RCC 7860 (cell line): ENCODE results near the gene PPFIA4.
"Not testable (repeated sequence)": the region's sequence is repeated elsewhere in the genome, so short reads cannot be mapped to it uniquely, and the experiment has no call there.

Experiments
- DNase-seq: peaks from one replicate; pipeline ENCODE4 v3.0.0-alpha.2; 2015; ENCODE audit warnings: low spot score
- FAIRE-seq: peaks from 2 replicates; lab custom pipeline; 2012; peaks lifted over from hg19 to GRCh38; lab: Jason Lieb, UNC

The PPFIA4 gene

GRCh38 chr1:203011582-203011981, 14.7 kb upstream of the PPFIA4 start:
- no peak for FAIRE-seq
- DNase-seq = no peak

- FAIRE-seq = no peak
Observed at GRCh38 chr1:203017061-203017460, 9.2 kb upstream of the PPFIA4 start.

GRCh38 chr1:203017692-203018091, 8.6 kb upstream of the PPFIA4 start:
- no peak for DNase-seq
- no peak for FAIRE-seq

More at GRCh38 chr1:203017061-203017460, 9.2 kb upstream of the PPFIA4 start:
- DNase-seq = no peak

- not testable (repeated sequence) for DNase-seq, FAIRE-seq
Observed at GRCh38 chr1:203022855-203023254, 3.4 kb upstream of the PPFIA4 start.

GRCh38 chr1:203025686-203026030, 633 bp upstream of the PPFIA4 start:
- FAIRE-seq = no peak
- DNase-seq = no peak

- FAIRE-seq (no peak), DNase-seq (no peak)
Observed at GRCh38 chr1:203026666-203027663, 674 bp downstream of the PPFIA4 start.

- FAIRE-seq (no peak), DNase-seq (no peak)
Observed at GRCh38 chr1:203028067-203028783, 1.9 kb downstream of the PPFIA4 start.

GRCh38 chr1:203028784-203029553, 2.7 kb downstream of the PPFIA4 start:
- no peak for FAIRE-seq

GRCh38 chr1:203031467-203031866, 5.2 kb downstream of the PPFIA4 start:
- no peak for FAIRE-seq

More at GRCh38 chr1:203028784-203029553, 2.7 kb downstream of the PPFIA4 start:
- DNase-seq = no peak

GRCh38 chr1:203033287-203033686, 7.0 kb downstream of the PPFIA4 start:
- no peak for FAIRE-seq
- DNase-seq = no peak

More at GRCh38 chr1:203031467-203031866, 5.2 kb downstream of the PPFIA4 start:
- DNase-seq = no peak

- FAIRE-seq (no peak), DNase-seq (no peak)
Observed at GRCh38 chr1:203033917-203034316, 7.6 kb downstream of the PPFIA4 start.

GRCh38 chr1:203034422-203035110, 8.3 kb downstream of the PPFIA4 start:
- no peak for FAIRE-seq
- DNase-seq = no peak

- FAIRE-seq = no peak
- DNase-seq = no peak
Observed at GRCh38 chr1:203035111-203036000, 9.1 kb downstream of the PPFIA4 start.

- DNase-seq = no peak
- FAIRE-seq = no peak
Observed at GRCh38 chr1:203036135-203036534, 9.8 kb downstream of the PPFIA4 start.

- no peak for FAIRE-seq
- no peak for DNase-seq
Observed at GRCh38 chr1:203036537-203036936, 10.2 kb downstream of the PPFIA4 start.

GRCh38 chr1:203037509-203038190, 11.4 kb downstream of the PPFIA4 start:
- FAIRE-seq = no peak
- DNase-seq = no peak

GRCh38 chr1:203038217-203038741, 12.0 kb downstream of the PPFIA4 start:
- FAIRE-seq = peak; percentile 79
- DNase-seq = peak; percentile 95

- peak; percentile 15 for FAIRE-seq
- peak; percentile 62 for DNase-seq
Observed at GRCh38 chr1:203038891-203039608, 12.8 kb downstream of the PPFIA4 start.
